ENCODE measurements around the gene SCAPER.
A peak's percentile ranks its signal among the peaks of the same experiment; 100 is the strongest.

The SCAPER gene

GRCh38 chr15:76368122-76368621 lies 537.0 kb downstream of the SCAPER start:
- H3K4me3 ChIP-seq (replicated peaks; ENCODE audit: low read depth, low read length): no peak overlapping the region
- peak; percentile 49 for DNase-seq (ENCODE audit: low read depth)
- TF ChIP-seq CTCF (IDR thresholded peaks at IDR 0.05; ENCODE audit: low read length, missing control alignments): no peak

- TF ChIP-seq CTCF (IDR thresholded peaks at IDR 0.05; ENCODE audit: low read length, missing control alignments): no peak
- DNase-seq (ENCODE audit: low read depth): no peak
Measured at GRCh38 chr15:76366714-76367113, 538.4 kb downstream of the SCAPER start.

GRCh38 chr15:76363251-76363650 lies 541.9 kb downstream of the SCAPER start:
- no peak for DNase-seq (ENCODE audit: low read depth)
- TF ChIP-seq CTCF (IDR thresholded peaks at IDR 0.05; ENCODE audit: low read length, missing control alignments): no peak
- no peak overlapping the region for H3K4me3 ChIP-seq (replicated peaks; ENCODE audit: low read depth, low read length)

More at GRCh38 chr15:76366714-76367113, 538.4 kb downstream of the SCAPER start:
- no peak overlapping the region for H3K4me3 ChIP-seq (replicated peaks; ENCODE audit: low read depth, low read length)

GRCh38 chr15:76360416-76360815 lies 544.7 kb downstream of the SCAPER start:
- DNase-seq (ENCODE audit: low read depth): no peak
- TF ChIP-seq CTCF (IDR thresholded peaks at IDR 0.05; ENCODE audit: low read length, missing control alignments): no peak
- no peak overlapping the region for H3K4me3 ChIP-seq (replicated peaks; ENCODE audit: low read depth, low read length)

GRCh38 chr15:76359152-76359551 lies 546.0 kb downstream of the SCAPER start:
- no peak overlapping the region for H3K4me3 ChIP-seq (replicated peaks; ENCODE audit: low read depth, low read length)
- no peak for TF ChIP-seq CTCF (IDR thresholded peaks at IDR 0.05; ENCODE audit: low read length, missing control alignments)
- no peak for DNase-seq (ENCODE audit: low read depth)

- no peak for TF ChIP-seq CTCF (IDR thresholded peaks at IDR 0.05; ENCODE audit: low read length, missing control alignments)
- DNase-seq (ENCODE audit: low read depth): no peak
- no peak overlapping the region for H3K4me3 ChIP-seq (replicated peaks; ENCODE audit: low read depth, low read length)
Measured at GRCh38 chr15:76358453-76358852, 546.7 kb downstream of the SCAPER start.

- no peak for TF ChIP-seq CTCF (IDR thresholded peaks at IDR 0.05; ENCODE audit: low read length, missing control alignments)
- no peak overlapping the region for H3K4me3 ChIP-seq (replicated peaks; ENCODE audit: low read depth, low read length)
- no peak for DNase-seq (ENCODE audit: low read depth)
Measured at GRCh38 chr15:76354823-76355440, 550.2 kb downstream of the SCAPER start.

Measured in fibroblast of pulmonary artery (primary cell).